ENCODE measurements around the gene USP1. TPM values are rescaled to one million over a fixed set of nuclear protein-coding genes. Genes with fewer than 3 reads are reported as not detected.

The USP1 gene
- total RNA-seq, 4 donors from 2014 or later = 23.9 to 28.4 (median 25.8) TPM

DNA sequence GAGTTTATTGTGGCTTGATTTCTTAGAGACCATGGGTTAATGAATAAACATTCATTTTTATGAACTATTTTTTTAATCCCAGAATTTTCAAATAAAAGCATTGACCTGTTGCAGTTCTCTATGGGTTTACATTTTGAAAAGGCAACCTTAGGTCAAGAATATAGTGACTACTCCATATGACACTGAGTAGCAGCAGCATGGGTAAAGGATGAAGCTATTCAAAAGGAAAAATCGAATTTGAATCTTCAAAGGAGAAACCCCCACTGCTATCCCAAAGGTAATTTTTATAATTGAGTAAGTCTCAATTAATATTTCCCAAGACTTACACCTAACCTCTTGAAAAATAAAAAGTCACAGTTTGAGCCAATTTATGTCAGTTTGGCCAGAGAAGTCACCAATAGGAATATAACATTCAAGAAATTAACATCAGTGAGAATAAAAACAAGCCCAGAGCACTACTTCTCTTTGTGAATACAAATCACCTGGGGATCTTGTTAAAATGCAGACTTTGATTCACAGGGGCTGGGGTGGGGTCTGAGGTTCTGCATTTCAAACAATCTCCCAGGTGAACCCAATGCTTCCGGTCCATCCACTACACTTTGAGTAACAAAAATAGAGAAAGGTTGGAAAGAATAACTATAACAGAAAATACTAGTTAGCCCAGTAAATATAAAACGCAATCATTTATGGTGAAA lies 39.8 kb downstream of the USP1 start:
- no peak overlapping the region for H3K4me3 ChIP-seq (ENCODE audit: low read depth, poor library complexity, severe bottlenecking)
- no peak for TF ChIP-seq POLR2A (IDR thresholded peaks at IDR 0.05)
- TF ChIP-seq, protein P1, sequence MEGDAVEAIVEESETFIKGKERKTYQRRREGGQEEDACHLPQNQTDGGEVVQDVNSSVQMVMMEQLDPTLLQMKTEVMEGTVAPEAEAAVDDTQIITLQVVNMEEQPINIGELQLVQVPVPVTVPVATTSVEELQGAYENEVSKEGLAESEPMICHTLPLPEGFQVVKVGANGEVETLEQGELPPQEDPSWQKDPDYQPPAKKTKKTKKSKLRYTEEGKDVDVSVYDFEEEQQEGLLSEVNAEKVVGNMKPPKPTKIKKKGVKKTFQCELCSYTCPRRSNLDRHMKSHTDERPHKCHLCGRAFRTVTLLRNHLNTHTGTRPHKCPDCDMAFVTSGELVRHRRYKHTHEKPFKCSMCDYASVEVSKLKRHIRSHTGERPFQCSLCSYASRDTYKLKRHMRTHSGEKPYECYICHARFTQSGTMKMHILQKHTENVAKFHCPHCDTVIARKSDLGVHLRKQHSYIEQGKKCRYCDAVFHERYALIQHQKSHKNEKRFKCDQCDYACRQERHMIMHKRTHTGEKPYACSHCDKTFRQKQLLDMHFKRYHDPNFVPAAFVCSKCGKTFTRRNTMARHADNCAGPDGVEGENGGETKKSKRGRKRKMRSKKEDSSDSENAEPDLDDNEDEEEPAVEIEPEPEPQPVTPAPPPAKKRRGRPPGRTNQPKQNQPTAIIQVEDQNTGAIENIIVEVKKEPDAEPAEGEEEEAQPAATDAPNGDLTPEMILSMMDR (IDR thresholded peaks at IDR 0.05) = no peak
- intact Hi-C loops (cut with DNase I; ENCODE audit: low total_unique reads) = no loop called here
- no peak for DNase-seq (ENCODE audit: low spot score in 2 of 2)
- 88 to 92% methylated on average over 3 of the region's 3 CpGs for WGBS, 2 donors

DNA sequence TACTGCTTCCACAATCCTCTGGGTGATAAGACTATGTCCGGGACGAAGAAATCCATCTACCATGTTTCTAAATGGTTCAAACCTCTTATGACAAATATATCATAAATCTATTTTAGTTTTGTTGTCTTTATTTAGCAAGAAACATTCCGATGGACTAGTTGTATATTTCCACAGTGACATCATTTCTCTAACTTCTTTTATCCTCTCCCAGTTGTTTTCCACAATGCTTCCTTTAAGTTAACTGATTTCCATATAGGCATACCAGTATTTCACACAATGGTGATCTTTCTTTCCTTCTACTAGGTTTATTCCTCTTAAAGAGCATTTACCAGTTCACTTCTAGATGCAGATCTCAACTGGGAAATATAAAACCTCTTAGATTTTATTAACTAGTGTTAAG lies 44.8 kb downstream of the USP1 start:
- TF ChIP-seq, protein P1 (IDR thresholded peaks at IDR 0.05) = no peak
- TF ChIP-seq POLR2A (IDR thresholded peaks at IDR 0.05) = no peak
- 81 to 82% methylated on average over 3 of the region's 3 CpGs for WGBS, 2 donors
- intact Hi-C loops (cut with DNase I; ENCODE audit: low total_unique reads) = no loop called here
- no peak for DNase-seq (ENCODE audit: low spot score in 2 of 2)
- H3K4me3 ChIP-seq (ENCODE audit: low read depth, poor library complexity, severe bottlenecking) = no peak overlapping the region

GRCh38 chr1:62484824-62485468 lies 48.1 kb downstream of the USP1 start:
- no peak for DNase-seq (ENCODE audit: low spot score in 2 of 2)
- no peak overlapping the region for H3K4me3 ChIP-seq (ENCODE audit: low read depth, poor library complexity, severe bottlenecking)
- TF ChIP-seq POLR2A (IDR thresholded peaks at IDR 0.05) = no peak
- TF ChIP-seq, protein P1 (IDR thresholded peaks at IDR 0.05) = no peak
- intact Hi-C loops (cut with DNase I; ENCODE audit: low total_unique reads) = no loop called here
- WGBS, 2 donors = 78 to 82% methylated on average over 5 of the region's 5 CpGs

DNA sequence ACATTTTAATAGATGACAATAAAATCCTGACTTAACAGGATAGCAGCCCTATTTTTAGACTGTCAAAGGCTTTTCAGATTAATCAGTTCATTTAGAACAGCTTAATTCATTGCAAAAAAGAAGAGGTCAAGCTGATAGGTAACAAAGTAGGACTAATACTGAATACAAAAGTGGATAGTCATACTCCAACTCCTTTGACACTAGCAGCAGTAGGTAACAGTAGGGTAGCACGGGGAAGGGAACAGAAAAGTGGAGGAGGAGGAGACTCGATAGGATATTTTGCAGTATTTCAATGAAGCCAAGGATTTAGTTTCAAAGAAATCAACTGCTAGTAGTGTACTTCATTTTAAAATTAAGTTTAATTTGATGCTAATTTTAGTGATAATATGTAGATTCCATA lies 51.1 kb downstream of the USP1 start:
- intact Hi-C loops (cut with DNase I; ENCODE audit: low total_unique reads) = no loop called here
- H3K4me3 ChIP-seq (ENCODE audit: low read depth, poor library complexity, severe bottlenecking) = no peak overlapping the region
- no peak for DNase-seq (ENCODE audit: low spot score in 2 of 2)
- TF ChIP-seq, protein P1 (IDR thresholded peaks at IDR 0.05) = no peak
- no peak for TF ChIP-seq POLR2A (IDR thresholded peaks at IDR 0.05)
- 90 to 95% methylated on average over 2 of the region's 2 CpGs for WGBS, 2 donors

DNA sequence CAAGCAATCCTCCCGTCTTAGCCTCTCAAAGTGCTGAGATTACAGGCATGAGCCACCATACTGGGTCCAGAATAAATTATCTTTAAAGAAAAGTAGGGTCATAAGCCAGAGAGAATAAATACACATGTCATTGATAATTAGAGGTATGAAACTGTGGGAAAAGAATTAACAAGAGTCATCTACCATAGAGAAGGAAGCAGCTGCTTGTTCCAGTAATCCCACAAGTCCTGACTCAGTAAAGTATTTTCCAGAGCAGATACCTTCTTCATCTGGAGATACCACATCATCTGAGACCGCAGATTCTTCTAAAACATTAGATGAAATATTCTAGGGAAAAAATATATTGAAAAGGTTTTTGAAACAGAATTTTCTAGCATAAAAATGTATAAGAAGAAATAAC lies 55.7 kb downstream of the USP1 start:
- H3K4me3 ChIP-seq (ENCODE audit: low read depth, poor library complexity, severe bottlenecking) = no peak overlapping the region
- TF ChIP-seq, protein P1 (IDR thresholded peaks at IDR 0.05) = no peak
- no peak for TF ChIP-seq POLR2A (IDR thresholded peaks at IDR 0.05)
- no peak for DNase-seq (ENCODE audit: low spot score in 2 of 2)
- WGBS, 2 donors = 94 to 96% methylated on average over 2 of the region's 2 CpGs
- intact Hi-C loops (cut with DNase I; ENCODE audit: low total_unique reads) = no loop called here
